Activated T-helper 9 cell treated with anti-CD3 and anti-CD28 coated beads, Interleukin-2, amount 50 U/mL, for 16 hours (primary cell): ENCODE results near the gene KIAA1549.

Experiments
- DNase-seq: peaks from one replicate; pipeline ENCODE4 v3.0.0-alpha.2; 2020; ENCODE audit warnings: low read depth

KIAA1549 gene

GRCh38 chr7:138880881-138881578, 100.2 kb downstream of the KIAA1549 start:
- no peak for DNase-seq

DNA sequence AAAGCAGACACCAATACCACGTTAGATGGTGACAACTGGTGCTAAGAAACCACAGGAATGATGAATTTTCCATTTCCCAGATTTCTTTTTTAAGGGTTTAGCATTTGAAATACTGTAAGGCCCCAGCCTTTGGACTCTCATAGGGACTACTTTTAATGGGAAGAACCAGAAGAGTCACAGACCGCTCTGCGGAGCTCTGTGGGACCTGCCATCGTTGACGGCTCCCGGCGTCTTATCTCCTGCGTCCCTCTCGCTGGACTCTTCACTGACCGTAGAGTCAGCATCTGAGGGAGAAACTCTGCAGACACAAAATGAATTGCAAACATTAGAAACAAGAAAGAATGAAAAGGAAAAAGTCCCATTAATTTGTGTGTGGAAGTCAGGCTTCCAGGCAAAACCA, 101.8 kb downstream of the KIAA1549 start:
- no peak for DNase-seq

GRCh38 chr7:138878856-138879255, 102.3 kb downstream of the KIAA1549 start:
- no peak for DNase-seq

- no peak for DNase-seq
Measured at GRCh38 chr7:138878051-138878450, 103.1 kb downstream of the KIAA1549 start.

GRCh38 chr7:138876326-138876725, 104.9 kb downstream of the KIAA1549 start:
- DNase-seq: no peak

DNA sequence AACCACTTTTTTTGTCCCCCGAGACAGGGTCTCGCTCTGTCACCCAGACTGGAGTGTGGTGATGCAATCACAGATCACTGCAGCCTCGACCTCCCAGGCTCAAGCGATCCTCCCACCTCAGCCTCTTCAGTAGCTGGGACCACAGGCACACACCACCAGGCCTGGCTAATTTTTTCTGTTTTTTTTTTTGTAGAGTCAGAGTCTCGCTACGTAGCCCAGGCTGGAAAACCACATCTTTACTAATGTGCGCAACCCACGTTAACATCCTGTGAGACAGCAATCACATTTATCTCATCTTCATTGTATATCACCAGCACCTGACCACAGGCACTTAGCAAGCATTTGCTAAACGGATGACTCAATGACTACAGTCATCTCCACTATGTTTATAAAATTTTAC, 105.4 kb downstream of the KIAA1549 start:
- DNase-seq: peak; percentile 25

- no peak for DNase-seq
Measured at GRCh38 chr7:138873220-138873892, 107.8 kb downstream of the KIAA1549 start.

DNA sequence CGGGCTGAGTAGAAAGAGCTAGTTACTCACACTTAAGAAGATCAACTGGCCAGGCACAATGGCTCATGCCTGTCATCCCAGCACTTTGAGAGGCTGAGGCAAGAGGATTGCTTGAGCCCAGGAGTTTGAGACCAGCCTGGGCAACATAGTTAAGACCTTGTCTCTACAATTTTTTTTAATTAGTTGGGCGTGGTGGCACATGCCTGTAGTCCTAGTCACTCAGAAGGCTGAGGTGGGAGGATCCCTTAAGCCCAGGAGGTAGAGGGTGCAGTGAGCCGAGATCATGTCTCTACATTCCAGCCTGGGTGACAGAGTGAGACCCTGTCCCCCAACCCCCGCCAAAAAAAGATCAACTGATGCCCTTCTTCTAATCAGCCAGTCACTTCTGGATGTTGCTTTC, 108.6 kb downstream of the KIAA1549 start:
- no peak for DNase-seq

DNA sequence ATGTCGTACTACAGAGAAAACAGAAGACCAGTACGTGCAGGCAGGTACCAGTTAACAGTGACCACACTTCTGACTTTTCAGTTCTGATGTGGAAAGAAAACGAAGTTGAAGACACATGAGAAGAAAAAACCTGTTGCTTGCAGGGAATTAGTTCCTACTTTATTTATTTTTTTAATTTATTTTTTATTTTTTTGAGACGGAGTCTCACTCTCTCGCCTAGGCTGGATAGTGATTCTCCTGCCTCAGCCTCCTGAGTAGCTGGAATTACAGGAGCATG, 109.4 kb downstream of the KIAA1549 start:
- DNase-seq: no peak

DNA sequence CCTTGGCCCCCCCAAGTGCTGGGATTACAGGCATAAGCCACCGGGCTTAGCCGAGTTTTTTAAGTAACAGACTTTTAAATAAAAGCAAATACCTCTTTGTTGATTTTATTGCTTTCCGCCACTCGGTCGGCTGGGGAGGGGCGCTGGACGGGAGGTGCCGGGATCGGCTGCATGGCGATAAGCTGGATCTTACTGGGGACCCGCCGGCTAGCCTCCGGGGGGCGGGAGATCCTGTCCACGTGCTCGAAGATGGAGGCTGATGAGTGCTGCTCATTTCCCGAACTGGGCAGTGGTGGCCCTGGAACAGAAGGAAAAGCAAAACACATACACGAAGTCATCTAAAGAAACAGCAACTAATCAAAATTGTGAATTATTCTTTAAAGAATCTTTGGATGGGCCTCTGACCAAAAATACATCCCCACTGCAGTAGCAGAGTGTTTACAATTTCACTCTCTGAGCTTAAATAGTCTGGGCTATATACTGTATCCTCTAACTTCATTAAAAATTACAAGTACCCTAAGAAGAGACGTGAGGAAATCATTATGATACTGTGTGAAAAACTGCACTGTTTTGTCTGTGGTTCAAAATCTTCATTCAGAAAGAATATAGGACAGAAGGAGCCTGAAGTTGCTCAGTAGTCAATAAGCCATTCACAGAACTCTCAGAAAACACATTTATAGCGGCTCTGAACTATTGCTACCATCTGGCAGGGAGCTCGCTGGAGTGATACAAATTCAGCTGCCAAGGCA, 110.0 kb downstream of the KIAA1549 start:
- no peak for DNase-seq

DNA sequence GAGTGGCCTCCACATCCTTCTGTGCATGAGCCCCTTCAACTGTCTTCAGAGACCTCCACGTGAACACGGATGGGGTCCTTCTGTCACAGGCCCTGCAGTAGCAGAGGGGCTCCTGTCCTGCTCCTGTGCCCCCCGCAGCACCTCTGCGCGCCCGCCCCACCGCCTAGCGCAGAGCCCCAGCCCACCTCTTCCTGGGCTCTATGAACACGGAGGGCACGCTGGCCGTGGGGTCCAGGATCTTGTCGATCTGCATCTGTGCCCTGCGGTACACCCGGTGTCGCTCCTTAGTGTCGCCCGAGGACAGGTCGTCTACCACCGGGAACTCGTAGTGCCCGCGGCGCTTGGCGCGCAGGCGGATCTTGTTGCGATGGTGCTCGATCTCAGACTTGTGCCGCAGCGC, 111.8 kb downstream of the KIAA1549 start:
- DNase-seq: no peak

GRCh38 chr7:138868711-138869110, 112.5 kb downstream of the KIAA1549 start:
- DNase-seq: no peak

DNA sequence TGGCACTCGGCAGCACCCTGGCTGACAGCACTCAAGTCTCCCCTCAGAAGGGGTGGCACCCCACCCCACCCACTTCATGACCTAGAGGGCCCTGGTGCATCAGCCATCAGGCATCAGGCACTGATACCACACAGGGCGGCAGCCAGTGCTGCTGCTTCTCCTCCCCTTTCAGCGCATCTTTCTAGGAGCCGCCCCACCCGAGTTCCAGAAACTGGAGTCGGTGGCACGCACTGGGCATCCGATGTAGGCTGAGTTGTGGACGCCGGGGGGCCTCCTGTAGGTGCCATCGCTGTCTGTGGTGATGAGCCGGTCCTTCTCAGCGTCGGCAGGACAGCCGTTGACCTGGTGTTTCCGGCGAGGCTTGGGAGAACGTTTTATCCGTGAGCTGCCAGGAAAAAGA, 113.4 kb downstream of the KIAA1549 start:
- no peak for DNase-seq

GRCh38 chr7:138866353-138866752, 114.8 kb downstream of the KIAA1549 start:
- DNase-seq: no peak

DNA sequence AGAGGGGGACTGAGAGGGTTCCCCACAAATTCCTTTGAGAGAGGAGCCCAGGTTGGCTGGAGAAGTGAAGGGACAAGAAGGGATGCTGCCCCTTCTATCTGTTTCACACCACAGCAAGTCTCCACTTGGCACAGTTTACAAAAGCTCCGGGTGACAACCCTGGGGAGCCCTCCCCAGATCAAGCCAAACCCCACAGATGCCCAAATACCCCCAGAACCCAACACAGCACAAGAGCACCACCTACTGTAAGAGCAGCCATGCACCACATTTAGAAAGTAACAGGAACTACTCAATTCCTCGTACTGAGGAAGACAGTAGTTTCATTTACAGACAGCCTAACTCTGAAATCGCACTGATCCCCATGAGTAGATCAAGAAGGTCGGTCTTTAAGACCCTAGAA, 115.3 kb downstream of the KIAA1549 start:
- no peak for DNase-seq

GRCh38 chr7:138864667-138865066, 116.5 kb downstream of the KIAA1549 start:
- DNase-seq: no peak

DNA sequence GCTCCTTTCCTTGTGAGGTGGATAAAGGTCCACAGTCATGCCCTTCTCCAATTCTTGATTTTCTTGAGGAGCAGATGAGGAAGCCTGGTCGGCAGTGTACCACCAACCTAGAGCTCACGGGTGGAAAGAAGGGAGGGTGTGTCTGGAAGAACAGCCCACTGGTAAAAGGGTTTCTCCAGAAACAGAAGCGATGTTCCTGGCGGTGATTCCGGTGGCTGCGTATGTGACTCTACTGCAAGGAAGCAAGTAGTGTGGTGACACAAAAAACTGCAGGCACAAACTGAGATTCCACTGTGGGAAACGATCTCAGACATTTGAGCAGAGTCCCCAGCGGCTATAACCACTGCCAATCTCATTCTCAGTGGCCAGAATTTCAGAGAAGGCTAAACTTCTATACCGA, 117.3 kb downstream of the KIAA1549 start:
- DNase-seq: no peak

DNA sequence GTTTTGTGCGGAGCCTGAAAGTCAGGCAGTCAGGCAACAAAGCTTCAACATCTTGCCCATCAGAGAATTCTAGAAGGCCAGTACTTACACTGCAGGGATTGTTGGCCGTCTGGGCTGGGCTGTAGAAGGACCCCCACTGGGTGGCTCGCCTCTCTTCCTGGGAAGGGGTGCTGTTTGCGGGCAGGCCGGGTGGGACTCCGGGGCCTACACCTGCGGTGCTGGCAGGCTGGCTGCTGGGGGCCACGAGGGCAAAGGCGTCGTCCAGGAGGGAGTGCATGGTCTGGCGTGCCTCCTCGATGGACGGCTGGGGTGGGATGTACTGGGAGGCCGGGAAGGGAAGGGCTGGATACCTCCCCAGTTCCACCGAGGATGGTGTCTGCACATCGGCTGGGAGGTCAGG, 120.1 kb downstream of the KIAA1549 start:
- DNase-seq: no peak

- DNase-seq: no peak
Measured at GRCh38 chr7:138857728-138858127, 123.5 kb downstream of the KIAA1549 start.

GRCh38 chr7:138854115-138854645, 127.0 kb downstream of the KIAA1549 start:
- DNase-seq: no peak

- DNase-seq: no peak
Measured at GRCh38 chr7:138853448-138853847, 127.7 kb downstream of the KIAA1549 start.

DNA sequence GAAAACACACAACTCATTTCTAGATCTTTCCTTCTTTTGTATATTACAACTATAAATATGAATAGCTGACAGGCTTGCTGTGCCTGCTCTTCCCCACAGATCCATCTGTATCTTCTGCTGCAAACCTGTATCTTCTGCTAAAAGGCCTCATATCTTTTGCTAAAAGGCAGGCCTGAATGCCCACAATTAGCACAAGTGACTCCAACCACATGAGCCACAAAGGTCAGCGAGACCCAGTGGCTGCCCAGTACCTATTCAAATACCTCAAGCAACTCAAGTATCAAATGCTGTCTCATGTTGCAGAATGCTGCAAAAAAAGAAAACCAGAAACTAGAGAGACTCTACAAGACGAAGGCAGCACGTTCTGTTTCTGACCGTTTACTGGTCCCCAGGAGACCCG, 128.7 kb downstream of the KIAA1549 start:
- DNase-seq: no peak

- no peak for DNase-seq
Measured at GRCh38 chr7:138849701-138850100, 131.5 kb downstream of the KIAA1549 start.
